ENCODE results near the gene CCS.

CCS gene

GRCh38 chr11:66546966-66547661 is 45.9 kb upstream of the CCS start:
- peaks cover 30 to 35% of the 10 kb centered on the region in 2 experiments for H3K4me1 ChIP-seq (ENCODE audit: control insufficient read depth in 1 of 2, insufficient read depth in 1 of 2, low read depth in 1 of 2, low read length in 1 of 2)
- no peak for TF ChIP-seq CTCF (IDR thresholded peaks at IDR 0.05)
- H3K36me3 ChIP-seq = no peaks in the 10 kb centered on the region
- no peak overlapping the region for H3K27ac ChIP-seq
- H3K27me3 ChIP-seq = peaks cover 32% of the 10 kb centered on the region
- H3K4me3 ChIP-seq (ENCODE audit: low read depth in 1 of 2, low read length in 1 of 2) = no peak overlapping the region
- H3K9me3 ChIP-seq = no peaks in the 10 kb centered on the region

- no peak overlapping the region for H3K4me3 ChIP-seq (ENCODE audit: low read depth in 1 of 2, low read length in 1 of 2)
- no peaks in the 10 kb centered on the region for H3K36me3 ChIP-seq
- peaks cover 32% of the 10 kb centered on the region for H3K27me3 ChIP-seq
- peaks cover 30 to 35% of the 10 kb centered on the region in 2 experiments for H3K4me1 ChIP-seq (ENCODE audit: control insufficient read depth in 1 of 2, insufficient read depth in 1 of 2, low read depth in 1 of 2, low read length in 1 of 2)
- H3K9me3 ChIP-seq = no peaks in the 10 kb centered on the region
- TF ChIP-seq CTCF (IDR thresholded peaks at IDR 0.05) = no peak
- no peak overlapping the region for H3K27ac ChIP-seq
Measured at GRCh38 chr11:66547662-66548009, 45.3 kb upstream of the CCS start.

- no peak for TF ChIP-seq CTCF (IDR thresholded peaks at IDR 0.05)
- H3K36me3 ChIP-seq = no peaks in the 10 kb centered on the region
- H3K9me3 ChIP-seq = no peaks in the 10 kb centered on the region
- H3K27ac ChIP-seq = no peak overlapping the region
- peaks cover 32% of the 10 kb centered on the region for H3K27me3 ChIP-seq
- H3K4me1 ChIP-seq (ENCODE audit: control insufficient read depth in 1 of 2, insufficient read depth in 1 of 2, low read depth in 1 of 2, low read length in 1 of 2) = peaks cover 30 to 35% of the 10 kb centered on the region in 2 experiments
- no peak overlapping the region for H3K4me3 ChIP-seq (ENCODE audit: low read depth in 1 of 2, low read length in 1 of 2)
Measured at GRCh38 chr11:66548041-66548440, 44.9 kb upstream of the CCS start.

GRCh38 chr11:66548774-66549630 is 44.0 kb upstream of the CCS start:
- Histone ChIP-seq H3K9me3 (no peaks in the 10 kb centered on the region), H3K27me3 (peaks cover 32% of the 10 kb centered on the region)
- no peak for TF ChIP-seq CTCF (IDR thresholded peaks at IDR 0.05)

GRCh38 chr11:66549696-66550095 is 43.3 kb upstream of the CCS start:
- H3K4me1 ChIP-seq (ENCODE audit: control insufficient read depth in 1 of 2, insufficient read depth in 1 of 2, low read depth in 1 of 2, low read length in 1 of 2) = peaks cover 16 to 20% of the 10 kb centered on the region in 2 experiments
- TF ChIP-seq CTCF (IDR thresholded peaks at IDR 0.05) = no peak
- H3K27ac ChIP-seq = no peak overlapping the region
- H3K4me3 ChIP-seq (ENCODE audit: low read depth in 1 of 2, low read length in 1 of 2) = no peak overlapping the region
- H3K9me3 ChIP-seq = no peaks in the 10 kb centered on the region
- peaks cover 32% of the 10 kb centered on the region for H3K27me3 ChIP-seq
- H3K36me3 ChIP-seq = no peaks in the 10 kb centered on the region

More at GRCh38 chr11:66548774-66549630, 44.0 kb upstream of the CCS start:
- Histone ChIP-seq H3K4me3 (ENCODE audit: low read depth in 1 of 2, low read length in 1 of 2) (no peak overlapping the region), H3K36me3 (no peaks in the 10 kb centered on the region), H3K4me1 (ENCODE audit: control insufficient read depth in 1 of 2, insufficient read depth in 1 of 2, low read depth in 1 of 2, low read length in 1 of 2) (peaks cover 23 to 27% of the 10 kb centered on the region in 2 experiments), H3K27ac (no peak overlapping the region)

All from neutrophil (primary cell).